ENCODE data around the gene CTCF.

- TF ChIP-seq POLR2A (IDR thresholded peaks at IDR 0.05), result no peak
- TF ChIP-seq EP300 (IDR thresholded peaks at IDR 0.05), result no peak
- TF ChIP-seq CTCF (IDR thresholded peaks at IDR 0.05), result no peak
Observed at GRCh38 chr16:67551972-67552371, 10.4 kb upstream of the CTCF start.

All from tibial nerve (tissue), 4 donors.